Subcutaneous adipose tissue (tissue), 4 donors: Measurements from ENCODE around the gene DSTN. TPM values are rescaled to one million over a fixed set of nuclear protein-coding genes. Genes with fewer than 3 reads are reported as not detected.

Source experiments
- CTCF ChIP-seq: fragments of 450-650 bp; IDR thresholded peaks from one replicate; pipeline ENCODE4 v1.5.1; 2016; ENCODE audit warnings: low read depth, mild to moderate bottlenecking, control low read depth, antibody characterized with exemption, moderate library complexity
- total RNA-seq, 4 donors: library from RNA; depleted of rRNA; stranded (reverse); fragments of >200 nt; gene quantifications; one replicate each; pipeline ENCODE4 v1.1.0, GENCODE V29; 2016

The DSTN gene
- total RNA-seq, 4 donors from 2014 or later, result 177 to 276 (median 212) TPM

- TF ChIP-seq CTCF, result no peak
Observed at GRCh38 chr20:17537959-17538358, 31.9 kb upstream of the DSTN start.

- no peak for TF ChIP-seq CTCF
Observed at GRCh38 chr20:17538517-17539170, 31.2 kb upstream of the DSTN start.

DNA sequence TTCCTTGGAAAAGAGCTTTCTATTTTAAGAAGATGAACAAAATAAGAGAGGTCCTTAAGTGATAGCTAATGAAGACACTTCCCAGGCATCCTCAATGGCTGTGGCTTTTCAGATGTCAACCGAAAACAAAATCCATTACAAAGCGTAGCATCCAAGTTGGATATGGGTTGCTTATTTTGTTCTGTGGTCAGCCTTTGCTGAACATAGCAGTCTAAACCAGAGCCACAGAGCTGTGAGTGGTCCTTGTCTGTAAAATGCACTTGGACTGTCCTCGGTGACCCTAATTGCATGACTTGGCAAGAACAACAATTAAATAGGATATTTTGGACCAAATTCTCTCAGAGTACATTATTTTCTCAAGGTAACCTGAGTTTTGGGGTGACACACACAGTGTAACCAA is 28.3 kb upstream of the DSTN start:
- no peak for TF ChIP-seq CTCF

DNA sequence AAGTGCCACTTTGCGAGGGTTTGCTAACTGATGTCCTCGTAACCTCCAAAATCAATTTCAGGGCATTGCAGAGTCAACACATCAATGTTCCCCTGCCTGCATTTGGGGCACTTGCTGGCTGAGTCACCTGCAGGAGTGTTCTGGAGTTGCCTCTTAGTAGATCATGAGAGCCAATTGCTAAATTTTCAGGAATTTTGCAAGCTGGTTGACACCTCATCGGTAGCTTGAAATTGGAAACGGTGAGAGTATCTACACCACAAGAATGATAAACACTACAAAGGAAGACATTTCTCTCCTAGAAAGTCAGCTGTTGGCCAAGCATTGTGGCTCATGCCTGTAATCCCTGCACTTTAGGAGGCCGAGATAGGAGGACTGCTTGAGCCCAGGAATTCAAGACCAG is 27.9 kb upstream of the DSTN start:
- no peak for TF ChIP-seq CTCF

DNA sequence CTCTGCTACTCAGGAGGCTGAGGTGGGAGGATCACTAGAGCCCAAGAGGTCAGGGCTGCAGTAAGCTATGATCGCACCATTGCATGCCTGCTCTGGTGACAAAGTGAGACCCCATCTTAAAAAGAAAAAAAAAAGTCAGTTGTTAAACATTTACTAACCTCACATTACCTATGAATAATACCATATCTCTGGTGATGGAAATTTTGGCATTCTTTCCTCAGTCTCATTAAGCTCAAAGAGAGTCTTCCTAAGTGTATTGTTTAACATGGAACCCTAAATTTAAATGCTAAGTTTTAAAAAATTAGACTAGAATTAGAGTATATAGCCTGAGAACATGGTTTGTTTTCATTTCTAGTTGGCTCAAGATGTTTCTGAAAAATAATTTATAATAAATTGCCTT is 27.4 kb upstream of the DSTN start:
- TF ChIP-seq CTCF, result no peak

DNA sequence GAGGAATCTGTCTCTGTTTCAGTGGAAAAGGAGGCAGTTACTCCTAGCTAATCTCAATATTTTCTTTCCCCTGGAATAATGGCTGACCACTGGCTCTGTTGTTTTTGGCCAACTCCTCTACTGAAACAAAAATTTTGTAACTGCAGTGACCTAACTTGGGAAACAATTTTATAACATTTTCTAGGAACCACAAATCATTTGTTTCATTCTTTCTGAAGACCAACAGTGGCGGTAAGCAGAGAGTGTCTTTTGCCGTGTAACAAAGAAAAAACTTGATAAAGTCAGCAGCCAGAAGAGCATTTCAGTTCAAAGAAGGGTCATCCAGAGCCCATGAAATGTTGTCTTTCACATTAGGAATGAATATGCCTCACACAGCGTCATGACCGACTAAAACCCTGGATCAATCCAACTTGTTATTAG is 26.9 kb upstream of the DSTN start:
- no peak for TF ChIP-seq CTCF

- no peak for TF ChIP-seq CTCF
Observed at GRCh38 chr20:17543531-17544131, 26.2 kb upstream of the DSTN start.
